ENCODE results near the gene CD70.
A peak's percentile ranks its signal among the peaks of the same experiment; 100 is the strongest.
"Not testable (repeated sequence)": the region's sequence is repeated elsewhere in the genome, so short reads cannot be mapped to it uniquely, and the experiment has no call there.

The CD70 gene

GRCh38 chr19:6590827-6591319 is at the start of gene CD70:
TSS of gene CD70 (minus strand) at chr19:6591150. CDS start at chr19:6591002, 148 bp downstream.
- no peak for DNase-seq (ENCODE audit: low read depth)

- not testable (repeated sequence) for DNase-seq (ENCODE audit: low read depth)
These were observed 49.4 kb upstream of the CD70 start for GRCh38 chr19:6640333-6640732.

- DNase-seq (ENCODE audit: low read depth): no peak
These were observed 48.5 kb upstream of the CD70 start for GRCh38 chr19:6639439-6639838.

GRCh38 chr19:6633456-6633813 is 42.5 kb upstream of the CD70 start:
- DNase-seq (ENCODE audit: low read depth): not testable (repeated sequence)

GRCh38 chr19:6632747-6633455 is 42.0 kb upstream of the CD70 start:
- DNase-seq (ENCODE audit: low read depth): peak; percentile 39

GRCh38 chr19:6632002-6632621 is 41.2 kb upstream of the CD70 start:
- peak; percentile 62 for DNase-seq (ENCODE audit: low read depth)

- DNase-seq (ENCODE audit: low read depth): no peak
These were observed 35.8 kb upstream of the CD70 start for GRCh38 chr19:6626764-6627163.

GRCh38 chr19:6617374-6617773 is 26.4 kb upstream of the CD70 start:
- DNase-seq (ENCODE audit: low read depth): no peak

GRCh38 chr19:6616011-6616410 is 25.1 kb upstream of the CD70 start:
- DNase-seq (ENCODE audit: low read depth): no peak

GRCh38 chr19:6613711-6614110 is 22.8 kb upstream of the CD70 start:
- DNase-seq (ENCODE audit: low read depth): no peak

- no peak for DNase-seq (ENCODE audit: low read depth)
These were observed 20.2 kb upstream of the CD70 start for GRCh38 chr19:6610934-6611852.

GRCh38 chr19:6608940-6609339 is 18.0 kb upstream of the CD70 start:
- DNase-seq (ENCODE audit: low read depth): no peak

GRCh38 chr19:6608146-6608545 is 17.2 kb upstream of the CD70 start:
- DNase-seq (ENCODE audit: low read depth): not testable (repeated sequence)

- not testable (repeated sequence) for DNase-seq (ENCODE audit: low read depth)
These were observed 15.5 kb upstream of the CD70 start for GRCh38 chr19:6606276-6607070.

- no peak for DNase-seq (ENCODE audit: low read depth)
These were observed 14.0 kb upstream of the CD70 start for GRCh38 chr19:6604906-6605305.

- no peak for DNase-seq (ENCODE audit: low read depth)
These were observed 11.8 kb upstream of the CD70 start for GRCh38 chr19:6602729-6603114.

GRCh38 chr19:6601537-6602052 is 10.6 kb upstream of the CD70 start:
- not testable (repeated sequence) for DNase-seq (ENCODE audit: low read depth)

GRCh38 chr19:6600951-6601536 is 10.1 kb upstream of the CD70 start:
- DNase-seq (ENCODE audit: low read depth): not testable (repeated sequence)

- DNase-seq (ENCODE audit: low read depth): no peak
These were observed 9.0 kb upstream of the CD70 start for GRCh38 chr19:6599866-6600454.

GRCh38 chr19:6598254-6598892 is 7.4 kb upstream of the CD70 start:
- not testable (repeated sequence) for DNase-seq (ENCODE audit: low read depth)
